Cardiac fibroblast (primary cell): Measurements from ENCODE around the gene LSS.
"Not testable (repeated sequence)": the region's sequence is repeated elsewhere in the genome, so short reads cannot be mapped to it uniquely, and the experiment has no call there.

Experiments used
- DNase-seq, 2 donors: peaks; one replicate each; pipeline versions ENCODE4 v3.0.0 to v3.0.0-alpha.2; 2010; ENCODE audit warnings: low read depth in 2 of 2
- H3K4me3 ChIP-seq, 2 donors: replicated peaks in 1 of 2; 1 replicate in 1 of 2; 2 replicates in 1 of 2; pipeline ENCODE4 v1.5.1; 2011; ENCODE audit warnings: low read depth in 2 of 2, low read length in 2 of 2, mild to moderate bottlenecking in 2 of 2, moderate library complexity in 1 of 2
- CTCF ChIP-seq: IDR thresholded peaks from one replicate; pipeline ENCODE4 v1.5.1; 2011; ENCODE audit warnings: low read depth, mild to moderate bottlenecking, low read length, inconsistent platforms

Gene LSS

GRCh38 chr21:46145840-46146691 lies 82.5 kb downstream of the LSS start:
- no peak for DNase-seq
- no peak for TF ChIP-seq CTCF
- H3K4me3 ChIP-seq = no peak overlapping the region

GRCh38 chr21:46145159-46145839 lies 83.3 kb downstream of the LSS start:
- H3K4me3 ChIP-seq = no peak overlapping the region
- DNase-seq = no peak
- no peak for TF ChIP-seq CTCF

GRCh38 chr21:46144464-46145070 lies 84.0 kb downstream of the LSS start:
- no peak for TF ChIP-seq CTCF
- H3K4me3 ChIP-seq = no peak overlapping the region
- DNase-seq = no peak

- no peak for DNase-seq
- TF ChIP-seq CTCF = no peak
- H3K4me3 ChIP-seq = no peak overlapping the region
These were observed 85.7 kb downstream of the LSS start for GRCh38 chr21:46142582-46143473.

GRCh38 chr21:46141767-46142581 lies 86.6 kb downstream of the LSS start:
- no peak for DNase-seq
- no peak overlapping the region for H3K4me3 ChIP-seq
- TF ChIP-seq CTCF = no peak

- not testable (repeated sequence) for H3K4me3 ChIP-seq, DNase-seq
These were observed 88.1 kb downstream of the LSS start for GRCh38 chr21:46140352-46141003.
